GM23338 (cell line): ENCODE results near the gene SLC22A16. TPM values are rescaled to one million over a fixed set of nuclear protein-coding genes. Genes with fewer than 3 reads are reported as not detected.
"Not testable (repeated sequence)": the region's sequence is repeated elsewhere in the genome, so short reads cannot be mapped to it uniquely, and the experiment has no call there.

ENCODE experiments used
- ATAC-seq: fragments of 200-7000 bp; cut with Tn5 transposase; 3 replicates; pipeline ENCODE4 v1.9.1; 2020
- DNase-seq: peaks from one replicate; pipeline ENCODE4 v3.0.0-alpha.2; 2015; ENCODE audit warnings: low spot score
- H2AFZ ChIP-seq: fragments of 200-600 bp; sonication (generic); 2 replicates; pipeline ENCODE4 v1.8.0; 2016; ENCODE audit warnings: antibody characterized with exemption, mild to moderate bottlenecking, moderate library complexity
- H3F3A ChIP-seq: fragments of 200-600 bp; sonication (generic); replicated peaks from 2 replicates; pipeline ENCODE4 v1.8.0; 2017; ENCODE audit warnings: antibody characterized with exemption, mixed run types, low read depth
- H3K27ac ChIP-seq: fragments of 200-600 bp; sonication (generic); 2 replicates; pipeline ENCODE4 v1.6.1; 2016; ENCODE audit warnings: low read depth
- H3K27me3 ChIP-seq: fragments of 200-600 bp; sonication (generic); 2 replicates; pipeline ENCODE4 v1.8.0; 2016; ENCODE audit warnings: mild to moderate bottlenecking, mixed run types, moderate library complexity; ENCODE audit not compliant: insufficient read depth
- H3K36me3 ChIP-seq: fragments of 200-600 bp; sonication (generic); 2 replicates; pipeline ENCODE4 v1.8.0; 2016; ENCODE audit warnings: mild to moderate bottlenecking; ENCODE audit not compliant: insufficient read depth
- H3K4me1 ChIP-seq: fragments of 200-600 bp; sonication (generic); 2 replicates; pipeline ENCODE4 v1.8.0; 2016; ENCODE audit warnings: mild to moderate bottlenecking, moderate library complexity; ENCODE audit not compliant: insufficient read depth
- H3K4me2 ChIP-seq: fragments of 200-600 bp; sonication (generic); 2 replicates; pipeline ENCODE4 v1.7.1; 2017; ENCODE audit warnings: mixed run types
- H3K4me3 ChIP-seq: fragments of 200-600 bp; sonication (generic); 2 replicates; pipeline ENCODE4 v1.6.1; 2016; ENCODE audit warnings: mixed run types
- H3K79me2 ChIP-seq: fragments of 200-600 bp; sonication (generic); replicated peaks from 2 replicates; pipeline ENCODE4 v1.8.0; 2017; ENCODE audit warnings: mild to moderate bottlenecking; ENCODE audit not compliant: insufficient read depth
- H3K9me2 ChIP-seq: fragments of 200-600 bp; sonication (generic); 2 replicates; pipeline ENCODE4 v1.8.0; 2017; ENCODE audit not compliant: insufficient read depth
- H4K20me1 ChIP-seq: fragments of 200-600 bp; sonication (generic); replicated peaks from 2 replicates; pipeline ENCODE4 v1.8.0; 2017; ENCODE audit warnings: mild to moderate bottlenecking; ENCODE audit not compliant: insufficient read depth
- H3K27ac Mint-ChIP-seq: 2 replicates; pipeline ENCODE4 v1.8.0; 2020; ENCODE audit warnings: inconsistent platforms, mild to moderate bottlenecking, moderate library complexity, mixed read lengths
- H3K27me3 Mint-ChIP-seq: 3 replicates; pipeline ENCODE4 v1.8.0; 2022; ENCODE audit warnings: low read depth, mild to moderate bottlenecking, moderate library complexity, mixed read lengths, inconsistent platforms; ENCODE audit not compliant: insufficient read depth, poor library complexity
- H3K36me3 Mint-ChIP-seq: 3 replicates; pipeline ENCODE4 v1.8.0; 2021; ENCODE audit warnings: low read depth, mild to moderate bottlenecking, inconsistent platforms, moderate library complexity, mixed read lengths
- H3K4me1 Mint-ChIP-seq: 3 replicates; pipeline ENCODE4 v1.8.0; 2020; ENCODE audit warnings: mild to moderate bottlenecking, inconsistent platforms, mixed read lengths
- H3K4me3 Mint-ChIP-seq: 3 replicates; pipeline ENCODE4 v1.8.0; 2021; ENCODE audit warnings: moderate library complexity, mild to moderate bottlenecking, inconsistent platforms, mixed read lengths
- H3K9me3 Mint-ChIP-seq: 3 replicates; pipeline ENCODE4 v1.8.0; 2020; ENCODE audit warnings: moderate library complexity, mild to moderate bottlenecking, inconsistent platforms, mixed read lengths
- CREB1 ChIP-seq: fragments of 250-450 bp; sonication (Bioruptor Pico); IDR thresholded peaks from 2 replicates; pipeline ENCODE4 v1.5.0; 2020; ENCODE audit warnings: low read depth, mild to moderate bottlenecking, moderate library complexity
- ETS1 ChIP-seq: IDR thresholded peaks from 2 replicates; pipeline ENCODE4 v1.6.1; 2016; ENCODE audit warnings: antibody characterized with exemption
- EZH2 ChIP-seq: fragments of 200-600 bp; sonication (generic); IDR thresholded peaks from one replicate; pipeline ENCODE4 v1.8.0; 2017; ENCODE audit warnings: antibody characterized with exemption, mild to moderate bottlenecking, low read depth; ENCODE audit not compliant: unreplicated experiment
- EZH2phosphoT487 ChIP-seq: fragments of 200-600 bp; sonication (generic); IDR thresholded peaks from one replicate; pipeline ENCODE4 v1.8.1; 2018; ENCODE audit warnings: antibody characterized with exemption; ENCODE audit not compliant: unreplicated experiment
- JUNB ChIP-seq: IDR thresholded peaks from one replicate; pipeline ENCODE4 v1.6.1; 2016; ENCODE audit warnings: antibody characterized with exemption; ENCODE audit not compliant: unreplicated experiment
- NANOG ChIP-seq: IDR thresholded peaks from 2 replicates; pipeline ENCODE4 v1.6.1; 2016; ENCODE audit warnings: antibody characterized with exemption, borderline replicate concordance
- POLR2AphosphoS5 ChIP-seq: IDR thresholded peaks from 2 replicates; pipeline ENCODE4 v1.6.1; 2016; ENCODE audit warnings: antibody characterized with exemption, low read depth
- STAT1 ChIP-seq: IDR thresholded peaks from one replicate; pipeline ENCODE4 v1.6.1; 2016; ENCODE audit warnings: antibody characterized with exemption; ENCODE audit not compliant: unreplicated experiment
- ZNF114 ChIP-seq: fragments of 250-450 bp; sonication (Bioruptor Pico); IDR thresholded peaks from 2 replicates; pipeline ENCODE4 v1.5.0; 2020; ENCODE audit warnings: mild to moderate bottlenecking, moderate library complexity
- ZNF331 ChIP-seq: fragments of 250-450 bp; sonication (Bioruptor Pico); IDR thresholded peaks from 2 replicates; pipeline ENCODE4 v1.5.0; 2020; ENCODE audit warnings: low read depth, mild to moderate bottlenecking, moderate library complexity
- ZNF462 ChIP-seq: fragments of 250-450 bp; sonication (Bioruptor Pico); IDR thresholded peaks from 2 replicates; pipeline ENCODE4 v1.5.0; 2020; ENCODE audit warnings: mild to moderate bottlenecking, moderate library complexity
- polyA plus RNA-seq: library from polyadenylated mRNA; unstranded; fragments of >200 nt; fragmentation: Nextera tagmentation; extraction: Ambion mirVana; gene quantifications from 2 replicates; pipeline ENCODE4 v1.2.1, GENCODE V29; 2016
- total RNA-seq: library from RNA; depleted of rRNA; stranded (reverse); fragments of >200 nt; shearing (Covaris generic); gene quantifications from 2 replicates; pipeline ENCODE4 v1.2.3, GENCODE V29; 2014

SLC22A16 gene
- total and polyA plus RNA-seq, 2 experiments from 2014 or later = 0.37 to 0.42 TPM

DNA sequence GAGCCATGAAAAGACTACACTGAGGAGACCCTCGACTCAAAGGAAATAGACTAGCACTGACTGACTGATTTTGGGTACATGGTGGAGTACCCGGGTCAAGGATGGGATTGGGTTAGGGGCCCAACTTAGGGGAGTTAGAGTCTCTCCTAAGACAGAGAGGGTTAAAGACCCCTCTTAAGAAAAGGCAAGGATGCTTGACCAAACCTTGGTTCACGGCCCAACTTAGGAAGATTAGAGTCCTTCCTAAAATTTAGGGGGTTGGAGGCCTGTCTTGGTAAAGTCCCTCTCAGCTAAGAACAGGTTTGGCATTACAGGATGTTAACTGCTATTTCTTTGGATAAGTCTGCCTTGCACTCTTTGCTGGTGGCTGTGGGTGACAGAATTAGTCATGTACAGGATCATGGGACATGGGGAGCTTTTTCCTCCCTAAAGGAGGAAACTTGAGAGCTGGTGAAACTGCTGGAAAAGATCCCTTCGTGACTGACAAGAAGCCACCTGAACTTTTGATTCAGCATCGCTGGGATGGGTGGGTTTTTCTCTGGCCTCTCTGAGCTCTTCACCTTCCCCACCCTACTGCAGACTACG, 12.3 kb upstream of the SLC22A16 start (continued):
- TF ChIP-seq NANOG (no peak), ZNF331 (CRISPR knock-in tag) (no peak)

DNA sequence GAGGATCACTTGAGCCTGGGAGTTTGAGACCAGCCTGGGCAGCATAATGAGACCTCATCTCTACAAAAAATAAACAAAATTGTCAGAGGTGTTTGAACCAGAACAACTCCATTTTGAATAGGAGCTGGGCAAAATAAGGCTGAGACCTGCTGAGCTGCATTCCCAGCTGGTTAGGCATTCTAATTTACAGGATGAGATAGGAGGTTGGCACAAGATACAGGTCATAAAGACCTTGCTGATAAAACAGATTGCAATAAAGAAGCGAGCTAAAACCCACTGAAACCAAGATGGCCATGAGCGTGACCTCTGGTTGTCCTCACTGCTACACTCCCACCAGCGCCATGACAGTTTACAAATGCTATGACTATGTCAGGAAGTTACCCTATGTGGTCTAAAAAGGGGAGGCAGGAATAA, 11.6 kb upstream of the SLC22A16 start:
- not testable (repeated sequence) for H3K79me2 ChIP-seq, H3K27ac ChIP-seq, H3K36me3 ChIP-seq, H2AFZ ChIP-seq, H3K27me3 ChIP-seq, H3K4me3 ChIP-seq, ATAC-seq, H3F3A ChIP-seq, H3K4me3 Mint-ChIP-seq, H3K4me2 ChIP-seq, H3K9me3 Mint-ChIP-seq, H3K27ac Mint-ChIP-seq, H3K4me1 Mint-ChIP-seq, H3K27me3 Mint-ChIP-seq, H3K4me1 ChIP-seq, H4K20me1 ChIP-seq, DNase-seq, H3K36me3 Mint-ChIP-seq, H3K9me2 ChIP-seq

GRCh38 chr6:110486756-110487155, 10.3 kb upstream of the SLC22A16 start:
- no peak overlapping the region for H3K27ac ChIP-seq
- H3K9me2 ChIP-seq = no peaks in the 10 kb centered on the region
- 0 out of 2 replicates have a peak, but pooled peaks cover 2% of the 10 kb centered on the region for H3K4me1 ChIP-seq
- Mint-ChIP-seq H3K4me1 (no peaks in the 10 kb centered on the region), H3K9me3 (peaks cover 8% of the 10 kb centered on the region; the same call in 1 of the 3 replicates), H3K27ac (no peak overlapping the region), H3K36me3 (no peaks in the 10 kb centered on the region), H3K4me3 (no peak overlapping the region), H3K27me3 (no peaks in the 10 kb centered on the region)
- DNase-seq (no peak), ATAC-seq (no peak)
- no peaks in the 10 kb centered on the region for H3K36me3 ChIP-seq
- H3K4me2 ChIP-seq = no peak overlapping the region
- H2AFZ ChIP-seq = no peak overlapping the region
- H4K20me1 ChIP-seq = no peaks in the 10 kb centered on the region
- H3F3A ChIP-seq = no peaks in the 10 kb centered on the region
- no peaks in the 10 kb centered on the region for H3K79me2 ChIP-seq
- H3K4me3 ChIP-seq = no peak overlapping the region
- H3K27me3 ChIP-seq = no peaks in the 10 kb centered on the region
- no peak for TF ChIP-seq ETS1
- TF ChIP-seq ZNF114 = no peak
- TF ChIP-seq EZH2phosphoT487 = no peak
- no peak for TF ChIP-seq ZNF462 (CRISPR knock-in tag)
- TF ChIP-seq ZNF331 (CRISPR knock-in tag) = no peak
- no peak for TF ChIP-seq JUNB
- TF ChIP-seq STAT1 = no peak
- no peak for TF ChIP-seq EZH2
- no peak for TF ChIP-seq CREB1 (CRISPR knock-in tag)
- TF ChIP-seq POLR2AphosphoS5 = no peak
- TF ChIP-seq NANOG = no peak
